Kidney (tissue), 14 donors: ENCODE data around the gene LAIR1. TPM values are rescaled to one million over a fixed set of nuclear protein-coding genes. Genes with fewer than 3 reads are reported as not detected.
A peak's percentile ranks its signal among the peaks of the same experiment; 100 is the strongest.
"Not testable (repeated sequence)": the region's sequence is repeated elsewhere in the genome, so short reads cannot be mapped to it uniquely, and the experiment has no call there.

Experiments
- DNase-seq, 5 donors: peaks; one replicate each; pipeline ENCODE4 v3.0.0-alpha.2; 2013 to 2020
- FAIRE-seq: peaks from 2 replicates; lab custom pipeline; 2012; peaks lifted over from hg19 to GRCh38; lab: Jason Lieb, UNC
- H3K27ac ChIP-seq, 2 donors: one replicate each; pipeline ENCODE4 v1.7.0; 2013; ENCODE audit warnings: low read depth in 2 of 2, low read length in 2 of 2, inconsistent platforms in 1 of 2
- H3K27me3 ChIP-seq: one replicate; pipeline ENCODE4 v1.7.1; 2013; ENCODE audit warnings: low read length, inconsistent platforms; ENCODE audit not compliant: control insufficient read depth, insufficient read depth
- H3K36me3 ChIP-seq, 3 donors: one replicate each; pipeline versions ENCODE4 v1.7.0 to v1.7.1; 2013; ENCODE audit warnings: low read length in 3 of 3, control low read depth in 1 of 3, inconsistent platforms in 1 of 3; ENCODE audit not compliant: insufficient read depth in 3 of 3, control insufficient read depth in 2 of 3
- H3K4me1 ChIP-seq, 3 donors: one replicate each; pipeline versions ENCODE4 v1.7.0 to v1.7.1; 2013; ENCODE audit warnings: low read length in 3 of 3, inconsistent platforms in 1 of 3, low read depth in 1 of 3; ENCODE audit not compliant: control insufficient read depth in 2 of 3, insufficient read depth in 2 of 3
- H3K4me3 ChIP-seq, 3 donors: one replicate each; pipeline versions ENCODE4 v1.7.0 to v1.8.1; 2013; ENCODE audit warnings: low read length in 3 of 3, control low read depth in 1 of 3, inconsistent platforms in 1 of 3
- H3K9ac ChIP-seq, 3 donors: one replicate each; pipeline versions ENCODE4 v1.7.0 to v1.7.1; 2013; ENCODE audit warnings: low read length in 3 of 3, control low read depth in 1 of 3, inconsistent platforms in 1 of 3
- H3K9me3 ChIP-seq, 3 donors: one replicate each; pipeline versions ENCODE4 v1.7.0 to v1.7.1; 2013; ENCODE audit warnings: low read length in 3 of 3, control low read depth in 1 of 3, inconsistent platforms in 1 of 3; ENCODE audit not compliant: control insufficient read depth in 2 of 3, insufficient read depth in 1 of 3
- CTCF ChIP-seq: IDR thresholded peaks from 3 replicates; pipeline ENCODE4 v1.5.1; 2012; ENCODE audit warnings: mild to moderate bottlenecking, moderate library complexity, borderline replicate concordance; ENCODE audit not compliant: insufficient read depth; ENCODE audit errors: extremely low read depth
- intact Hi-C: fragments of 100-400 bp; cut with DNase I; formaldehyde crosslinking; loops from one replicate; pipeline ENCODE4 v1.11.1; 2022
- polyA plus RNA-seq: library from polyadenylated mRNA; stranded (reverse); fragments of 350-450 nt; fragmentation: Illumina TruSeq; extraction: RNeasy Lipid Tissue Mini Kit (QIAGEN cat#74804); gene quantifications from one replicate; pipeline ENCODE4 v1.2.3, GENCODE V29; 2014; ENCODE audit warnings: low read depth, low replicate concordance; ENCODE audit not compliant: insufficient read depth
- total RNA-seq: library from RNA; stranded (reverse); fragmentation: NEBNext Ultra II Directional; extraction: Animal tissue kit (Norgen Biotek cat#: 25700); gene quantifications from one replicate; pipeline ENCODE4 v1.2.1, GENCODE V29; 2021
- donor health status: control.
- donor health status: control.
- donor health status: control.
- donor health status: control.
- donor health status: control.
- donor health status: DM: yes; HTN: yes; CAD: no.
- donor health status: Normal renal cell carcinoma (clear cell type).

The LAIR1 gene
- total and polyA plus RNA-seq, 2 donors from 2014 or later: 4.1 to 41.9 TPM

- DNase-seq (peak in 3 of 5 donors; percentile 28 to 50 (median 38)), FAIRE-seq (no peak)
- Histone ChIP-seq H3K36me3 (no peaks in the 10 kb centered on the region), H3K27me3 (peaks cover 6% of the 10 kb centered on the region), H3K27ac (no peak overlapping the region), H3K4me3 (peak overlapping the region in 1 of 3 donors; percentile 39), H3K9me3 (no peaks in the 10 kb centered on the region), H3K4me1 (no peaks in the 10 kb centered on the region), H3K9ac (no peak overlapping the region)
- no peak for TF ChIP-seq CTCF
- intact Hi-C loops: no loop called here
Measured at GRCh38 chr19:54387991-54388801, 23.5 kb upstream of the LAIR1 start.

- FAIRE-seq (no peak), DNase-seq (no peak)
- Histone ChIP-seq H3K36me3 (no peaks in the 10 kb centered on the region), H3K4me1 (no peaks in the 10 kb centered on the region), H3K4me3 (no peak overlapping the region), H3K9ac (no peak overlapping the region), H3K9me3 (no peaks in the 10 kb centered on the region), H3K27ac (no peak overlapping the region), H3K27me3 (peaks cover 4% of the 10 kb centered on the region)
- intact Hi-C loops: no loop called here
- no peak for TF ChIP-seq CTCF
Measured at GRCh38 chr19:54383330-54383729, 18.6 kb upstream of the LAIR1 start.

- H3K9ac ChIP-seq, H3K4me1 ChIP-seq, intact Hi-C loops, FAIRE-seq, H3K27ac ChIP-seq, H3K9me3 ChIP-seq, H3K4me3 ChIP-seq, H3K27me3 ChIP-seq, H3K36me3 ChIP-seq: not testable (repeated sequence)
- peak in 1 of 5 donors; percentile 16 for DNase-seq
Measured at GRCh38 chr19:54382041-54382440, 17.3 kb upstream of the LAIR1 start.

- Histone ChIP-seq H3K9ac (no peak overlapping the region), H3K27ac (no peak overlapping the region), H3K36me3 (no peaks in the 10 kb centered on the region), H3K4me1 (no peaks in the 10 kb centered on the region), H3K4me3 (no peak overlapping the region), H3K9me3 (no peaks in the 10 kb centered on the region), H3K27me3 (peaks cover 2% of the 10 kb centered on the region)
- no peak for FAIRE-seq
- intact Hi-C loops: no loop called here
- no peak for DNase-seq
- TF ChIP-seq CTCF: no peak
Measured at GRCh38 chr19:54380897-54381296, 16.2 kb upstream of the LAIR1 start.
